ENCODE data around the gene XCL2.

The XCL2 gene

DNA sequence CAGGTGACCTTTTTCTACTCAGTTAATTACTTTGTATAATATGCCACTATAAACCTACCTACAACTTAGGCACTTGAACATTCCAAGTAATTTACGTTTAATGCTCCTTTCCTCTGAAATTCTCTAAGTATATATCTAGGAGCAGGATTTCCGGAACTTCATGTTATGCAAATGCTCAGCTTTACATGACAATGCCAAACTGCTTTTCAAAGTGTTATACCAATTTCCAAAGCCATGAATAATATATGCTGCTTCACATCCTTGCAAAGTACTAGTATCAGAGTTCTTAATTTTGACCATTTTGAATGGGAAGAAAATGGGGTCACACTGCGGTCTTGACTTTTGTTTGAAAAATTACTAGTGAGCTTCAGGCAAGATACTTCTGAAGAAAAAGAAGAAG, 26.9 kb upstream of the XCL2 start:
- in situ Hi-C loops (cut with HindIII; ENCODE audit: low sequenced_read_pairs) = no loop called here
- DNase-seq (ENCODE audit: low read depth, low spot score) = no peak
- H3K4me3 ChIP-seq (ENCODE audit: low read depth, low read length) = no peak overlapping the region
- TF ChIP-seq, protein P1, sequence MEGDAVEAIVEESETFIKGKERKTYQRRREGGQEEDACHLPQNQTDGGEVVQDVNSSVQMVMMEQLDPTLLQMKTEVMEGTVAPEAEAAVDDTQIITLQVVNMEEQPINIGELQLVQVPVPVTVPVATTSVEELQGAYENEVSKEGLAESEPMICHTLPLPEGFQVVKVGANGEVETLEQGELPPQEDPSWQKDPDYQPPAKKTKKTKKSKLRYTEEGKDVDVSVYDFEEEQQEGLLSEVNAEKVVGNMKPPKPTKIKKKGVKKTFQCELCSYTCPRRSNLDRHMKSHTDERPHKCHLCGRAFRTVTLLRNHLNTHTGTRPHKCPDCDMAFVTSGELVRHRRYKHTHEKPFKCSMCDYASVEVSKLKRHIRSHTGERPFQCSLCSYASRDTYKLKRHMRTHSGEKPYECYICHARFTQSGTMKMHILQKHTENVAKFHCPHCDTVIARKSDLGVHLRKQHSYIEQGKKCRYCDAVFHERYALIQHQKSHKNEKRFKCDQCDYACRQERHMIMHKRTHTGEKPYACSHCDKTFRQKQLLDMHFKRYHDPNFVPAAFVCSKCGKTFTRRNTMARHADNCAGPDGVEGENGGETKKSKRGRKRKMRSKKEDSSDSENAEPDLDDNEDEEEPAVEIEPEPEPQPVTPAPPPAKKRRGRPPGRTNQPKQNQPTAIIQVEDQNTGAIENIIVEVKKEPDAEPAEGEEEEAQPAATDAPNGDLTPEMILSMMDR (IDR thresholded peaks at IDR 0.05; ENCODE audit: low read depth, low read length) = no peak

DNA sequence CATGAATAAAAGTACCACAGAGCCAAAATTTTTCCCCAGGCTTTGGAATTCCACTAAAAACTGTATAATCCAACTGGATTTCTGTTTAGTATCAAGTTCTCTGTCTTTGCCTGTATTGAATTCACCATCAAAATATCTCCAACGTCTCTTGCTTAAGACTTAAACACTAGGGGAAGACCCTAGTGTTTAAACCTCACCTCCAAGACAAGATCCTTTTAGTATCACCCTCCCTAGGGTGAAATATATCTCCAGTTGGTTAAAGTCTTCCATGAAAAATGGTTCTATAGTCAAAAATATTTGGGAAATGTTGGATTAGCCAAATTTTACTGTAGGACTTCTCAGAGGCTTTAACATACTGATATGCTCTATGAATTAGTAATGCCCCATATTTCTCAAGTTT, 24.5 kb upstream of the XCL2 start:
- H3K4me3 ChIP-seq (ENCODE audit: low read depth, low read length) = no peak overlapping the region
- no peak for DNase-seq (ENCODE audit: low read depth, low spot score)
- TF ChIP-seq, protein P1 (IDR thresholded peaks at IDR 0.05; ENCODE audit: low read depth, low read length) = no peak
- in situ Hi-C loops (cut with HindIII; ENCODE audit: low sequenced_read_pairs) = no loop called here

DNA sequence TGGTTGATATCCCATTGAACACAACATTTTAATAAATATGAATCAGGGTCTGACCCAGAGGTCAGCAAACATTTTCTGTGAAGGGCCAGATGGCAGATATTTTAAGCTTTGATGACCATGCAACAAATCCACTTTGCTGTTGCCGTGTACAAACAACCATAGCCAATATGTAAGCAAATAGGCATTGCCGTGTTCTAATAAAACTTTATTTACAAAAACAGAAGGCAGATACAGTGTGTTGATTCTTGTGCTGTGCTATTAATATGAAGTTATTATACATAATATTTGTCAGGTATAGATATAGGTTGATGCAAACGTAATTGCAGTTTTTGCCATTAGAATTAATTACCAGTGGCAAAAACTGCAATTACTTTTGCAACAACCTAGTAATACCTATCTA, 23.8 kb upstream of the XCL2 start:
- no peak for DNase-seq (ENCODE audit: low read depth, low spot score)
- TF ChIP-seq, protein P1 (IDR thresholded peaks at IDR 0.05; ENCODE audit: low read depth, low read length) = no peak
- no peak overlapping the region for H3K4me3 ChIP-seq (ENCODE audit: low read depth, low read length)
- in situ Hi-C loops (cut with HindIII; ENCODE audit: low sequenced_read_pairs) = no loop called here

DNA sequence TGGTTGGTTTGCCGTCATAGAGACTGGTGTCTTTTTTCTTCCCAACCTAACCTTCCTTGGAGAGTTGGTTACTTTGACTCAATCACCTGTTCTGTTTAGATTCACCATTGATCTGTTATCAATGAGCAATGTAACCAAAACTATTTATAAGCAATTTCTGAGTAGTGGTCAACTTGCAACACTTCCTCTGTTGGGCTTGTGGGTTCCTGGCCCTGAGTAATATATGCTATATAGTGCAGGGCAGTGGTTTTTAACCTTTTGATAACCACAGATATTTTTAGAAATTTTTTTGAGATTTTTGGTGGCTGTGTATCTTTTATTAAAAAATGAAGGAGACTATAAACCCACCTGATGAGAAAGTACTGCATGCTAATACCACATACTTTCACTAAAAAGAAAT, 23.2 kb upstream of the XCL2 start:
- in situ Hi-C loops (cut with HindIII; ENCODE audit: low sequenced_read_pairs) = no loop called here
- no peak for DNase-seq (ENCODE audit: low read depth, low spot score)
- H3K4me3 ChIP-seq (ENCODE audit: low read depth, low read length) = no peak overlapping the region
- TF ChIP-seq, protein P1 (IDR thresholded peaks at IDR 0.05; ENCODE audit: low read depth, low read length) = no peak

DNA sequence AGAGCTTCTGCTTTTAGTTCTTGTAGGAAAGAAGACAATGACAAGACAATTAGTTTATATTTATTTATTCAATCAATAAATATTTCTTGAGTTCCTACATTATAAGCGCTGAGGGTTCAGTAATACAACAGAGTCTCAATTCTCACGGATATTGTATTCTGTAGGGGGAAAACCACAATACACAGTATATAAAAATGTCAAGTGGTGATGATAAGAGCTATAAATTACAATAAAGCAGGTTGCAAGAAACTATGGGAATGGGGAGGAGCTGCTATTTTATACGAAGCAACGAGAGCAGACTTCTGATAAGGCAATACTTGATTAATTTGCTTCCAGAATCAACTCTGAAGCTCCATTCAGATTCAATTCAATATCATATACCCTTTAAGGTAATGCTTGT, 22.0 kb upstream of the XCL2 start:
- in situ Hi-C loops (cut with HindIII; ENCODE audit: low sequenced_read_pairs) = no loop called here
- TF ChIP-seq, protein P1 (IDR thresholded peaks at IDR 0.05; ENCODE audit: low read depth, low read length) = no peak
- DNase-seq (ENCODE audit: low read depth, low spot score) = no peak
- no peak overlapping the region for H3K4me3 ChIP-seq (ENCODE audit: low read depth, low read length)

DNA sequence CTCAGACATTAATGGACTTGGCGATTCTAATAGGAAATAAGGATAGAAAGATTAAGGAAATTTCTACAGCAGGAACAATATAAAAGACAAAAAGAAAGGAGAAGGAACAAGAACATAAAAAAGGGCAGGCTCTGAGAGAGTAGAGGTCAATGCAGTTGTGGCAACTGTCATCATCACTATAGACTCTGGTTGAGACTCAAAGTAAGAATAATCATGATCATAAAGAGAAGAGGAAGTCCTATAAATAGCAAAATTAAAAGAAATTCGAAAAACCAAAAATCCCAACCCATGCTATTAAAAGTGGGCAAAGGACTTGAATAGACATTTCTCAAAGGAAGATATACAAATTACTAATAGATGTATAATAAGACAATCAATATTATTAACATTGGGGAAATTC, 18.2 kb upstream of the XCL2 start:
- TF ChIP-seq, protein P1 (IDR thresholded peaks at IDR 0.05; ENCODE audit: low read depth, low read length) = no peak
- in situ Hi-C loops (cut with HindIII; ENCODE audit: low sequenced_read_pairs) = no loop called here
- H3K4me3 ChIP-seq (ENCODE audit: low read depth, low read length) = no peak overlapping the region
- DNase-seq (ENCODE audit: low read depth, low spot score) = no peak

DNA sequence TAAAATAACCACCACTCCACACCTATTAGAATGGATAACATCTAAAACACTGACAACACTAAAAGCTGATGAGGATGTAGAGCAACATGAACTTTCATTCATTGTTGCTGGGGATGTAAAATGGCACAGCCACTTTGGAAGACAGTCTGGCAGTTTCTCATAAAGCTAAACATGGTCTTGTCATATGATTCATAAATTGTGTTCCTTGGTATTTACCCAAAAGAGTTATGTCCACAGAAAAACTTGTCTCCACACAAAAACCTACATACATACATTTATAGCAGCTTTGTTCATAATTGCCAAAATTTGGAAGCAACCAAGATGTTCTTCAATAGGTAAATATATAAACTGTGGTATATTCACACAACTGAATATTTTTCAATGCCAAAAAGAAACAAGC, 16.6 kb upstream of the XCL2 start:
- no peak overlapping the region for H3K4me3 ChIP-seq (ENCODE audit: low read depth, low read length)
- in situ Hi-C loops (cut with HindIII; ENCODE audit: low sequenced_read_pairs) = no loop called here
- TF ChIP-seq, protein P1 (IDR thresholded peaks at IDR 0.05; ENCODE audit: low read depth, low read length) = no peak
- DNase-seq (ENCODE audit: low read depth, low spot score) = no peak

All from astrocyte of the spinal cord (primary cell).